ENCODE measurements around the gene TMEM200A.

- TF ChIP-seq CTCF (IDR thresholded peaks at IDR 0.05; ENCODE audit: borderline replicate concordance, extremely low read depth, low read length, poor library complexity, severe bottlenecking) (no peak), EZH2 (IDR thresholded peaks at IDR 0.05; ENCODE audit: borderline replicate concordance, low read depth, low read length, severe bottlenecking) (no peak)
Measured at GRCh38 chr6:130459316-130459715, 93.5 kb downstream of the TMEM200A start.

Data from DND-41 (cell line).